Stimulated activated CD4-positive, alpha-beta T cell treated with anti-CD3 and anti-CD28 coated beads, Interleukin-15, amount 100 ng/mL, for 48 hours (primary cell): Measurements from ENCODE around the gene PHLPP2.

Experiments
- DNase-seq, 2 donors: peaks; one replicate each; pipeline ENCODE4 v3.0.0-alpha.2; 2020; ENCODE audit warnings: low read depth in 2 of 2

Gene PHLPP2

GRCh38 chr16:71669926-71670536 is 54.5 kb downstream of the PHLPP2 start:
- DNase-seq = no peak

- DNase-seq = no peak
Measured at GRCh38 chr16:71666928-71667707, 57.4 kb downstream of the PHLPP2 start.

GRCh38 chr16:71666264-71666663 is 58.2 kb downstream of the PHLPP2 start:
- no peak for DNase-seq

- no peak for DNase-seq
Measured at GRCh38 chr16:71659471-71659870, 65.0 kb downstream of the PHLPP2 start.

- no peak for DNase-seq
Measured at GRCh38 chr16:71658771-71659170, 65.7 kb downstream of the PHLPP2 start.

- DNase-seq = no peak
Measured at GRCh38 chr16:71649704-71650103, 74.8 kb downstream of the PHLPP2 start.

GRCh38 chr16:71648921-71649320 is 75.6 kb downstream of the PHLPP2 start:
- no peak for DNase-seq

GRCh38 chr16:71648162-71648561 is 76.3 kb downstream of the PHLPP2 start:
- no peak for DNase-seq

GRCh38 chr16:71647391-71647790 is 77.1 kb downstream of the PHLPP2 start:
- DNase-seq = no peak

GRCh38 chr16:71645450-71645849 is 79.1 kb downstream of the PHLPP2 start:
- DNase-seq = no peak

GRCh38 chr16:71637398-71637797 is 87.1 kb downstream of the PHLPP2 start:
- DNase-seq = no peak

- no peak for DNase-seq
Measured at GRCh38 chr16:71635632-71636031, 88.9 kb downstream of the PHLPP2 start.

GRCh38 chr16:71631776-71632175 is 92.7 kb downstream of the PHLPP2 start:
- no peak for DNase-seq

- DNase-seq = no peak
Measured at GRCh38 chr16:71630808-71631207, 93.7 kb downstream of the PHLPP2 start.

GRCh38 chr16:71629278-71630016 is 95.1 kb downstream of the PHLPP2 start:
- DNase-seq = no peak

GRCh38 chr16:71628810-71629209 is 95.7 kb downstream of the PHLPP2 start:
- no peak for DNase-seq

- no peak for DNase-seq
Measured at GRCh38 chr16:71627731-71628181, 96.7 kb downstream of the PHLPP2 start.

GRCh38 chr16:71626858-71627213 is 97.7 kb downstream of the PHLPP2 start:
- no peak for DNase-seq

- DNase-seq = no peak
Measured at GRCh38 chr16:71626018-71626857, 98.3 kb downstream of the PHLPP2 start, which contains the start of gene MARVELD3. Gene MARVELD3, plus strand, starts transcription at chr16:71626184. Its CDS starts 46 bp downstream, at chr16:71626230.

GRCh38 chr16:71625113-71625850 is 99.2 kb downstream of the PHLPP2 start:
- DNase-seq = no peak

- DNase-seq = no peak
Measured at GRCh38 chr16:71623597-71623996, 100.9 kb downstream of the PHLPP2 start.
